ENCODE results near the gene SPTBN1.
"Not testable (repeated sequence)": the region's sequence is repeated elsewhere in the genome, so short reads cannot be mapped to it uniquely, and the experiment has no call there.

SPTBN1 gene

DNA sequence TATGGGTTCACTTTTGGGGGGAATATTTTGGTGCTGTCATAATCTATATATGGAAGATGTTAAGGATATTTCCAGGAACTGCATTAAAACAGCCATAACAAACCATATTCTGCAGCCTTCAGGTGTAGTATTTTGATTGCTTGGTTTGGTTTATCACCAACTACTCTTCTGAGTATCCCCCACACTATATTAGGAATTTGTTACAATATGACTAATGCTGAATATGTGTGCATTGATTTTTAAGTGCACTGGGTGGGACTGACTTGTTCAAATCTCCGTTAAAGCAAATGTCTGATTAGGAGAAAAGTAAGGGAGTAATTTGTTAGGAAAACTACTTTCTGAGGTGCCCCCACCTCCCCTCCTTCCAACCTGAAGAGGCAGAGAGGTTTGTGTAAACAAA, 47.7 kb downstream of the SPTBN1 start:
- DNase-seq (ENCODE audit: low read depth): no peak

DNA sequence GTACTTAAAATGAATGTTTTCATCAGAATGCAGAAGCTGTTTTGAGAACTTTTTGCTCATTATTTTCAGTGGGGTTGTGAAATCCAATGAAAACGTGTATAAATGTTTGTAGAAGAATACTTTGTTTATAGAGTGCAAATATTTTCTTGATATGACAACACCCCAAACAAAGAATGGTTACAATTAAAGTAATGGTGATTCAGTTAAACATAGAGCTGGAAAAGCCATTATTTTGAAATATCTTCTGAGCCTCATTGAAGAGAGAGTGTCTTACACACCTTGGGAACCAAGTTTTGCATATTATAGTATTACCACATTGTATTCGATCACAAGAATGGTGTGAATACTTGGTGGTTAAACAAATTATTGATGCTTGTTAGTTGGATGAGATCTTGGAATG, 48.7 kb downstream of the SPTBN1 start:
- DNase-seq (ENCODE audit: low read depth): no peak

DNA sequence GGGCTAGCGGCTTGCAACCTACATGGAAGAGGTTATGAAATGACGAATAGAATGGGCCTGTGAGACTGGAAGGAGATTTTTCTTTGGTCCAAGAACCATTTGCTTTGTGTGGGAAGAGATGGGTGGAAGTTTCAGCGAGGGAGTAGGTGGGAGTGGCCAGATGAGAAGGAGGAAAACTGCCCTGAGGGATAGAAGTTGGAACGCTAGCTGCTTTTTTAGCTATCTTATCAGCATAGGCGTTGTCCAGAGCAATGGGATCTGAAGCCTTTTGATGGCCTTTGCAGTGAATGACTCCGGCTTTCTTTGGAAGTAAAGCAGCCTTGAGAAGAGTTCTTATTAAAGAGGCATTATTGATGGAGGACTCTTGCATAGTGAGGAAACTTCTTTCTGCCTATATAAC, 52.4 kb downstream of the SPTBN1 start:
- DNase-seq (ENCODE audit: low read depth): no peak

DNA sequence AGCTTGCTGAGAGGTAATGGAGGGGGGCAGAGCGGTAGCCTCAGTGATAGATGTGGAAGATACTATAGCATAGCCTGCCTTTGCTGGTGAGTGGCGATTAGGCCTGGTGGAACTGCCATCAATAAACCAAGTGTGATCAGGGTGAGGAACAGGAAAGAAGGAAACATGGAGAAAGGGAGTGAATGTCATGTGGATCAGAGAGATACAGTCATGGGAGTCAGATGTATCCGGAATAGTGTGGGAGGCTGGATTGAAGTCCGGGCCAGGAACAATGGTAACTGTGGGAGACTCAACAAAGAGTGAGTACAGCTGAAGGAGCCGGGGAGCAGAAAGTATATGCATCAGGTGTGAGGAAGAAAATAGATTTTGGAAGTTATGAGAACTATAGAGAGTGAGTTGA, 52.9 kb downstream of the SPTBN1 start:
- not testable (repeated sequence) for DNase-seq (ENCODE audit: low read depth)

DNA sequence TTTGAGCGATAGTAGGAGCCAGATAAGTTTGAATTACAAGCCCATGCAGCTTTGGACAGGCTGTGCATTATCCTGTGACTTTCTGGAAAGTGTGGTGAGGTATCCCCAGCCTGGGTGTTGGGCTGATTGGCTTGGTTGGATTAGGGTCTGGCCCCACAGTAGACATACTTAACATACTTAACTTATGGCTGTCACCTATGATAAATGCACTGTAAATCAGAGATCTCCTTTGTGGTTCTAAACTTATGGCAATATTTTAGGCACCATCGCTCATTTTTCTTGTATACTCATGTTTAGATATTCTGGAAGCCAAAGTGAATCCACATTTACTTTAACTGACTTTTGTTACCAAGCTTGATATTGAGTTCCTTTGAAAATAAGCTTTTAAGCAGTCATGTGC, 54.8 kb downstream of the SPTBN1 start:
- DNase-seq (ENCODE audit: low read depth): no peak

DNA sequence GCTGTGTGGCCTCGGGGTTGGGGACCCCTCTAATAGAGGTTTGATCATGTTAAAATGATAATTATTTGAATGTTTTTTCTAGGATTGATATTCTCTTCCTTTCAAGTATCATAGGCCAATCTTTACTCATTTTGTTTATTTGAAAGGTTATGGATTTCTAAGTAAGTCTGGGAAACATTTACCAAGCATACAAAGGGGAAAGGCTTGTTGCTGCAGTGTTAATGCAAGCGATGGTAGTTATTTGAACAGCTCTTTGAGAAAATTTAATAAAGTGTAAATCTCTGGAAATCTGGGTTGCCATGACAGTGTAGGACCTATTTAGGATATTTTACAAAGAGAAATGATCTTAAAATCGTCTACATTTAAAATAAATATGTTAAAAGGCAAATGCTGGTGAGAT, 56.1 kb downstream of the SPTBN1 start:
- no peak for DNase-seq (ENCODE audit: low read depth)

DNA sequence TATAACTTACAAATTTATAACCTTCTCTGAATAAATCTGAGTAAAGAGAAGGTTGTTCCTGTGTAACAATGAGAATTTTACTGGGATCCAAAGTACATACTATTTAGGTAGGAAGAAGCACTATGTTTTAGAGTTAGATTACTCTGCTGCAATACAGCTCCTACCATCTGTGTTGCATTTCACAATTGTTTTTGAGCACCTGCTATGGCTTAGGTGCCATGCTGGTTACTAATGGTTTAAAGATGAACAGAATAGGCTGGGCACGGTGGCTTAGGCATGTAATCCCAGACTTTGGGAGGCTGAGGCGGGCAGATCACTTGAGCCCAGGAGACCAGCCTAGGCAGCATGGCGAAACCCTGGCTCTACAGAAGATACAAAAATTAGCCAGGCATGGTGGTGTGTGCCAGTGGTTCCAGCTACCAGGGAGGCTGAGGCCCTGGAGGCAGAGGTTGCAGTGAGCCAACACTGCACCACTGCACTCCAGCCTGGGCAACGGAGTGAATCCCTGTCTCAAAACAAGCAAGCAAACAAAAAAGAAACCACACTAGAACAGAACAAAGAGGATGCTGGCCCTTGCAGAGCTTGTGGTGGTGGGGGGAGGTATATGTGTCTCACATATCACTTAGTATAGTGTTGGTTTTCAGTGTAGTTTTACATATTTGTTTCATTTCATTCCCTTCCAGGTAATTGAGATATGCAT, 56.7 kb downstream of the SPTBN1 start:
- DNase-seq (ENCODE audit: low read depth): no peak

DNA sequence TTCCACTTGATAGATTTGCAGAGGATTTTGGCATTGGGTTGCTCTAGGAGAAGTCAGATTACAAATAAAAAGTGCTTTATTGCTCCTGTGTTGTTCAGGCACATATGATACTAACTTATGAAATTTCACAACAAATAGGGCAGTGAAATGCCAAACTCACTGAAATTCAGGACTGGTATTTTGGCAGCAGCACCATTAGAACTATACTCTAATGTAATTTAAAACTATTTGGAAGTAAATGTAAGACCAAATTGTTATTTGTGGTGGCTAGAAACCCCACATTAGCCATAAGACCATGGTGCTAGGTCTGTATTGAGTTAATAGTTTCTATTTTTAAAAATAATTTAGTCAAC, 57.2 kb downstream of the SPTBN1 start:
- DNase-seq (ENCODE audit: low read depth): no peak

DNA sequence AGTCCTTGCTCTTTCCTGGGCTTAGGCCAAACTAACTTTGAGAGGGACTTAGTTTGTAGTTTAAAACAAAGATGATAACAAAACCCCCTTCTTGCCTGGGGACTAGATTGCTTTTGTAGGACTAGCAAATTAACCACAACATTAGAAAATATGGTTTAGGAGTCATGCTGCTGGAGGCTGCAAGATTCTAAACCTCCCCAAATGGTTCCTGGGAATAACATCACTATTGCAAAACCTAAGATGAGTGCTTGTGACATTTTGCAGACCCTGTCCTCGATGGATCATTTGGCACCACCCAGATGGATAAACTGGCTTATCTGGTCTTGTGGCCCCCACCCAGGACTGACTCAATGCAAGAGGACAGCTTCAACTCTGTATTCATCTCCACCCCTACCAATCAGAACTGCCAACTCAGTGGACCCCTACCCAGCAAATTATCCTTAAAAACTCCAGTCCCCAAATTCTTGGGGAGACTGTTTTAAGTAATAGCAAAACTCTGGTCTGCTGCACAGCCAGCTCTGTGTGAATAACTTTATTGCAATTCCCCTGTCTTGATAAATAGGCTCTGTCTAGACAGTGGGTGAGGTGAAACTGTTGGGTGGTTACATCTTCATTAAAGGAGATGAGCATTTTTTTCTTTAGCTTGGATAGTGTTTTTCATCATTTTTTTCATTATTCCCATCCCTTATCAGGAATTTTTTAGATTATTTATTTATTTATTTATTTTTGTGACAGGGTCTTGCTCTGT, 58.9 kb downstream of the SPTBN1 start:
- no peak for DNase-seq (ENCODE audit: low read depth)

DNA sequence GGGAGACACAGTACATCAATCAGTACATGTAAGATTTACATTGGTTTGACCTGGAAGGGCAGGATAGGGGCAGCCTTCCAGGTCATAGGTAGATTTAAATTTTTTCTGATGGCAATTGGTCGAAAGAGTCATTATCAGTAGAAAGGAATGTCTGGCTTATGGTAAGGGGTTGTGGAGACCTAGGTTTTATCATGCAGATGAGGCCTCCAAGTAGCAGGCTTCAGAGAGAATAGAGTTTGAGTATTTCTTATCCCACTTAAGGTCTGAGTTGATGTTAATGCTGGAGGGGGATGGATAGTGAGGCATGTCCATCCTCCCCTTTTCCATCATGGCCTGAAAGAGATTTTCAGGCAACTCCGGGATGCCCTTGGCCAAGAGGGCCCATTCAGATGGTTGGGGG, 60.7 kb downstream of the SPTBN1 start:
- DNase-seq (ENCODE audit: low read depth): no peak

DNA sequence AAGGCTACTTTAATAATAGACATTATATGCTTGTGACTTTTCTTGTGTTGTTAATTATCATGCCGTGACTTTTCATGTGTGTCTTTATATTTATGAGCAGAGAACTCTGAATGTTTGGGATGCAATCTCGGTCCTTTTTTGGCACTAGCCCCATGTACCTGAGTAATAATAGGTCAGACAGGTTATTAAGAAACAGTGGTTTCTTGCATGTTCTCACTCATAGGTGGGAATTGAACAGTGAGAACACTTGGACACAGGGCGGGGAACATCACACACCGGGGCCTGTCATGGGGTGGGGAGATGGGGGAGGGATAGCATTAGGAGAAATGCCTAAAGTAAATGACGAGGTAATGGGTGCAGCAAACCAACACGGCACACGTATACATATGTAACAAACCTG, 61.9 kb downstream of the SPTBN1 start:
- not testable (repeated sequence) for DNase-seq (ENCODE audit: low read depth)

DNA sequence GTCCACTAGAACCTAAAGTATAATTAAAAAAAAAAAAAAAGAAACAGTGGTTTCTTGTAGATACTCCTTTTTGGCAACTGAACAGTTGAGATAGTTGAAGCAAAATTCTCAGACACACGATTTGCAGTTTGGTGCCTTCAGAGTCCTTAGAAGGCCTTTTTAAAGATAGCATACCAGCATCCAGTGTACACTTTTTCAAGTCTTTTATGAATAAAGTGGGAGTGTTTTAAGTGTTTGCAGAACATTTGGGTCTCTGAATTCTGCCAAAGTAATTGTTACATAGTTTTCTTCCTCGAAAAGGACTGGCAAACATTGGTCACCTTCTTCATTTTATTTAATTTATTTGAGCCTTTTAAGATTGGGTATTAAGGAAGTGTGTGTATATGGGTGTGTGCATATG, 62.3 kb downstream of the SPTBN1 start:
- no peak for DNase-seq (ENCODE audit: low read depth)

DNA sequence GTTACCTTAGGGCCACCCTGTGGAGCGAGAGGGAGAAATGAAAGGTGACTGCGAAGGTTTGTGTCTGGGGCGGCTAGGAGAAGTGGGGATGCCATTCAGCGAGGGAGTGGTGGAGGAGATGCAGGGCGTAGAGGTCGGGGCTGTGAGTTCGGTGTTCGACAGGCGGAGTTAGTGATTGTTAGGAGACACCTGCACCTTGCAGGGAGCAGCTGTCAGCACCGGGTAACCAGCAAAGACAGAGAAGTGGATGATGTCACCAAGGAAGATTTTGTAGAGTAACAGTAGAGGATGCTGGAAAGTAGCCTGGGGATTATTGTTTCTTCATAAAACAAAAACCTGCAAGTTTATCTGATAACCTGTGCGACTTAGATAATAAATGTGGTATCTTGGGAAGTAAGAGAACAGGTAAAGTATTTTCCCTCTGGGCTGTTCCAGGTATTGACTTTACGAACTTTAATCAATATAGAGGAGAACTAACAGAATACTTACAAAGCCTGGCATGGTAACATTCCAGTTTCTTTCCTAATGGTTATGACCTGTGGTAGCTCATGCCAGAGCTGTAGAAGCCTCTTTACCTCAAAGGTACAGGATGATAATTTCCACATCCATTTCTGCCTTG, 63.8 kb downstream of the SPTBN1 start:
- DNase-seq (ENCODE audit: low read depth): no peak

DNA sequence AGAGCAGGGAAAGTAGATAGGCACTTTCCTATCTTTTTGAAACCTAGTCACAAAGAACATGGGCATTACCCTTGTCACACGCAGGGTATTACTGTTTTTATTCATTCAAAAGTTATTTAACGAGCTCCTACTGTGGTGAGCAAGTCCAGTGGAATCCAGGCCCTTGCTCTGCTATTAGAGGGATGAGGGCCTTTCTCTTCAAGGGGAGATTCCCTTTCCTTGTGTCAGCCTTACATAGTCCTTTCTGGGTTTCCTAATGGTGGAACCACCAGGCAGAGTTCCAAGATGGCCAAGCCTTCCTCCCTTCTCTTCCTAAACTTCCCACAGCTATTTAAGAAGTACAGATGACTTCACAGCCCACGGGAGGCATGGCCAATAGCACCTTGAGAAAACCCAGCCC, 64.6 kb downstream of the SPTBN1 start:
- DNase-seq (ENCODE audit: low read depth): no peak

DNA sequence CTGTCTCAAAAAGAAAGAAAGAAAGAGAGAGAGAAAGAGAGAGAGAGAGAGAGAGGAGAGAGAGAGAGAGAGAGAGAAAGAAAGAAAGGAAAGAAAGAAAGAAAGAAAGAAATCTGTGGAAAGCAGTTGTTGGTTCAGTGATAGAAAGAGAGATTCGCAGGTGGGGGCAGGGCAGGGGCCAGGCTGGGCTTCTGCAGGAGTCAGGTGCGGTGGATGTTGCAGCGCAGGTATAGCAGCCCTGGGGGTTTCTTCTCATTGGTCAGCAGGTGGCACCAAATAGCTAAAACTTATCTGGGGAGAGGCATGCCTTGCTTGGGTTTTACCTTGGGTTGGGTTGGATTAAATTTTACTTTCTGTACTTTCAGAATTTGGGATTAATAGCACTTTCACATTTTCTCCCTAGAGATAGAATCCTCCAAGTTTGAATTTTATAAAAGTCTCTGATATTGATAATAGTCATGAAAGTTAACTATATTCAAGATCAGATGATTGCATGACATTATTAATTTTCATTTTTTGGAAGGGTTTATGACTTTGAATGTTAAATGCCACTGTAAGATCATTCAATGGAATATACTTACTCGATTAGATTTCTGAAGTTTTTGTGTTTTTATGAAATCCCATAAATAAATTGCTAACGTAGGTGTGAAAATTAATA, 66.6 kb downstream of the SPTBN1 start:
- no peak for DNase-seq (ENCODE audit: low read depth)

DNA sequence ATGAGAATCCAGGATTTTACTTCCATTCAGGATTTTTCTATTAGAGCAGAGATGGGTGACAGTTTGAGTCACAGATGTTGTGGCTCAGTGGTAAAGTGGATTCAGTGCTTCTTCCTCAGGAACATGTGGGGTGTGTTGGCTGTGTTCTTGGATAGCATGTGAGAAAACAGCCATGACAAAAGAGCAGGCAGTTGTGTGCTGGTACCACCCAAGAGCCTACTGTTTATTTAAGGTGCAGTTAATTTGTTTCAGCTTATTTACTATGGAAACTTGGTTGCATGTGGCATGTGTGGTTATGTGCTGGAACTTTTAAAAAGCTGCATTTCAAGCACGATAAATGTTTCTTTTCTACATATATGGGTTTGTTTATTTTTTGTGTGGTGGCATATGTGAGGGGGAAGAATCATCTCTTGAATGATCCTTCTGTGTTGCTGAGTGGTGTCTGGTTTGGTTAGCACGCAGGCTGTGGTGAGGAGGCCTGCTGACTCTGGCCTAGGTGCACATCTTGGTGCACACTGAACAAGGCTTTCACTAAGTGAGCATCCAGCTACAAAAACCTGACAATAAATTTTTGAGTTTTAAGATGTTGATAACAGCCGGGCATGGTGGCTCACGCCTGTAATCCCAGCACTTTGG, 67.3 kb downstream of the SPTBN1 start:
- DNase-seq (ENCODE audit: low read depth): no peak

DNA sequence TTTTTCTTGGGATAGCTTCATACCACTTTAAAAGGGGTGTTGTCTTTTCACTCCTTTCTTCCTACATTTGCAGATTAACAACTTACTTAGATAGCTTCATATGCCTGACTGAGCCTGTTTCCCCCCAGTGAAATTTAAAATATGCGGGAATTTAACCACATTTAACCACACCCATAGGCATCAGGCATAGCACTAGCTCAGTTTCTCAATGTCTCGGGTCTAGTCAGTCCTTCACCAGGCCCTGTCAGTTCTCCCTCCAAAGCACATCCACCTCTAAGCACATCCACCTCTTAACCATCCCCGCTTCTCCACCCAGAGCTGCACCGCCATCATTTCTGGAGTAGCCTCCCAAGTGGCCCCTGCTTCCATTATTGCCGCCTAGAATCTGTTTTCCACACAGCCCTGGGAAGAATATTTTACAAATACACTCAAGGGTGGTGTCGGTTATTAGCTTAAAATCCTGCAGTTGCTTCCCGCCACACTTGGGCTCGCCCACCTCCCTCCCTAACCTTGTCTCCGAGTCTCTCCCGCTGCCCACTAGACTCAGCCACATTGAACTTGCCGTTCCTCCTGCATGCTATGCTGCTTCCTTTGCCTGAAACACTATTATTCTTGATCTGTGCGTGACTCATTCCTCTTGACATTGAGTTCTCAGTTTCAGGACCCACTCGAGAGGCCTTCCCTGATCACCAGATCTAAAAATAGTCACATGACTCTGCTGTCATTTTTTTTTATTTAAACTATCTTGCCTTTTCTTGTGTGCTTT, 68.3 kb downstream of the SPTBN1 start:
- DNase-seq (ENCODE audit: low read depth): no peak

DNA sequence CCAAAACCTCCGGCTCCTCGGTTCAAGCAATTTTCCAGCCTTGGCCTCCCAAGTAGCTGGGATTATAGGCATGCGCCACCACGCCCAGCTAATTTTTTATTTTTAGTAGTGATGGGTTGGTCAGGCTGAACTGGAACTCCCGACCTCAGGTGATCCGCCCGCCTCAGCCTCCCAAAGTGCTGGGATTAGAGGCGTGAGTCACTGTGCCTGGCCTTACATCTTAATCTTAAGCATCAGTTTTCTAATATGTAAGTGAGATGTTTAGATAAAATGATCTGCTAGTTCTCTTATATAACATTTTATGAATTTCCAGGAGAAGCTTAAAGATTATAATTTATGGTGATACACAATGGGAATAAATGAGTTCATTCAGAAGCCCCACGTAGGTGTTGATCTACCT, 69.2 kb downstream of the SPTBN1 start:
- DNase-seq (ENCODE audit: low read depth): no peak

DNA sequence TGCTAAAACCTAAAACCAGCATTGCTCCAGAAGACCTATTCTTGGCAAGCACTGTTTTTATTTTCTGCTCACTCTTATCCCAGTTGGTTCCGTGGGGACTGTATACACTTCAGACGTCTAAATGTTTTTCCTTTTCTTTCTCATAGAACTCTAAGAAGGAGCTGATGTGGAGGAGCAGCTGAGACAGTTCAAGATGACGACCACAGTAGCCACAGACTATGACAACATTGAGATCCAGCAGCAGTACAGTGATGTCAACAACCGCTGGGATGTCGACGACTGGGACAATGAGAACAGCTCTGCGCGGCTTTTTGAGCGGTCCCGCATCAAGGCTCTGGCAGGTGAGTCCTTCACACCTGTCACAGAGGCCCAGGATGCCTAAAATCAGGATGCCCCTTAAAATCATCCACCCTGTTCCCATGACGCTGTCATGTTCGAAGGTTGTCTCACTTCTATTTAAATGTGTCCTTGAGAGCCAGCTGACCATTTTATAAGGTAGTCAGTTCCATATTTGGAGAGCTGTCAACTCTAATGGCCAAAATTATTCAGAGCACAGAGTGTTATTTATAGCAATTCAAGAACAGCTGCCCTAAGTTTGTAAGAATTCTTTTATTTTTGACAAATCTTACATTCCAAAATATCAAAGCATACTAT, 70.2 kb downstream of the SPTBN1 start:
- DNase-seq (ENCODE audit: low read depth): no peak

DNA sequence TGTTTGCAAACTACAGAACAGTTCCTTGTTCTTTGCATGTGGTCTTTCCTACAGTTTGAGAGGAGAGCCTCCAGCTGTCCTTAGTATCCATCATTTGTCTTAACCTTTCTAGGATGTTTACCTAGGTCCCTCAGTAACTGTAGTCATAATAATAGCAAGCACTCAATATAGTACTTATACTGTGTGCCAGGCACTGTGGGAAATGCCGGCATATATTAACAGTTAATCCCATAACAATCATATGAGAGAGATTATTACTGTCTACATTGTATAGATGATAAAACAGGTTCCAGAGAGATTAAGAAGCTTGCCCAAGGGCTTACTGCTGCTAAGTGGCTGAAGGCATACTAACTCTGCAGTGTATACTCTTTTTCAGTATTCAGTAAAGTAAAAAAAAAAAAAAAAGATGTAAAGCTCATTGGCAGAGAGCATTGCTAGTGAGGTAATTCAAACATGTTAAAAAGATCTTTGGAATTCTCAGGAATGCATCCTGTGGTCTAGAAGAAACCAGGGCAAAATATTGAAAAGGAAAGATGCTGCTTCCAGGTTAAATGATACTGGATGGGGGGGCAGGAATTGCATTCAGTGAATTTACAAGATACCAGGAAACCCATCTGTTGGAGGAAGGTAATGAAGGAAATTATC, 72.3 kb downstream of the SPTBN1 start:
- DNase-seq (ENCODE audit: low read depth): no peak

DNA sequence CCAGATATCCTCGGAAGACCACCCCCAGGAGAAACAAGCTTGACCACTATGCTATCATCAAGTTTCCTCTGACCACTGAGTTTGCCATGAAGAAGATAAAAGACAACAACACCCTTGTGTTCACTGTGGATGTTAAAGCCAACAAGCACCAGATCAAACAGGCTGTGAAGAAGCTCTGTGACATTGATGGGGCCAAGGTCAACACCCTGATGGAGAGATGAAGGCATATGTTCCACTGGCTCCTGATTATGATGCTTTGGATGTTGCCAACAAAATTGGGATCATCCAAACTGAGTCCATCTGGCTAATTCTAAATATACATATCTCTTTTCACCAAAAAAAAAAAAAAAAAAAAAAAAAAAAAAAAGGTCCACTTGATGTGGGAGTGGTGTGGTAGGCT, 73.4 kb downstream of the SPTBN1 start:
- DNase-seq (ENCODE audit: low read depth): not testable (repeated sequence)
